ENCODE results near the gene GLIS1.

The GLIS1 gene

GRCh38 chr1:53617851-53618499 lies 121.0 kb downstream of the GLIS1 start:
- DNase-seq (ENCODE audit: low spot score): no peak

GRCh38 chr1:53617382-53617781 lies 121.6 kb downstream of the GLIS1 start:
- no peak for DNase-seq (ENCODE audit: low spot score)

GRCh38 chr1:53616927-53617326 lies 122.0 kb downstream of the GLIS1 start:
- no peak for DNase-seq (ENCODE audit: low spot score)

- no peak for DNase-seq (ENCODE audit: low spot score)
Observed at GRCh38 chr1:53616511-53616910, 122.5 kb downstream of the GLIS1 start.

- no peak for DNase-seq (ENCODE audit: low spot score)
Observed at GRCh38 chr1:53615101-53615500, 123.9 kb downstream of the GLIS1 start.

DNA sequence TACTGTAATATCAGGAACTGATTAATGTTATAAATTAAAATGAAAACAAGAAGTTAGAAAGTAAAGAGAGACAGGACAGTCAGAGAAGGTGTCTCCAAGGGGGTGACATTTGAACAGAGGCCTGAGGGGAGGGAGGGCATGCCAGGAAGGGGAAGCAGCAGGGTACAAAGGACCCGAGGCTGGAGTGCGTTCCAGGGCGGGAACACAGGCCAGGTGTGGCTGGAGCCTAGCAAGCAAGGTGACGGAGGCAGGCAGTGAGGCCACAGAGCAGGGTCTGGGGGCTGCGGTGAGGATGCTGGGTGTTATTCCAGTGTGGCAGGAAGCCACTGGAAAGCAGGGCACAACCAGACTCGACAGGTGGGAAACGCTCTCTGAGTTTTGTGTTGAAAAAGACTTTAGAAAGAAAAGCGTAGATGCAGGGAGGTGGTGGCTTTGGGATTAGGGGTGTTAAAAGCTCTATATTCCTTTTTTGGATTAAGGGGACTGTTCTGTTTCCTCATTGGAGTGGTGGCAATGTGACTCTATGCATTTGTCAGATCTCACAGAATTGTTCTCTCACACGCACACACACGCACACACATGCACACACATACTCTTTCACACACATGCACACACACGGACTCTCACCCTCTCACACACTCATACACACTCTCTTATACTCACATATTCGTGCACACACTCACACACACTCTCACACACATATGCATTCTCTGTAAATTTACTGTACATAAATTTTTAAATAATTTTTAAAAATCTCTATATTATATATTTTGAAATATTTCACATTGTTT lies 124.5 kb downstream of the GLIS1 start:
- DNase-seq (ENCODE audit: low spot score): no peak

GRCh38 chr1:53608676-53609075 lies 130.3 kb downstream of the GLIS1 start:
- DNase-seq (ENCODE audit: low spot score): no peak

- DNase-seq (ENCODE audit: low spot score): no peak
Observed at GRCh38 chr1:53608071-53608470, 130.9 kb downstream of the GLIS1 start.

GRCh38 chr1:53606651-53607051 lies 132.3 kb downstream of the GLIS1 start:
- DNase-seq (ENCODE audit: low spot score): no peak

DNA sequence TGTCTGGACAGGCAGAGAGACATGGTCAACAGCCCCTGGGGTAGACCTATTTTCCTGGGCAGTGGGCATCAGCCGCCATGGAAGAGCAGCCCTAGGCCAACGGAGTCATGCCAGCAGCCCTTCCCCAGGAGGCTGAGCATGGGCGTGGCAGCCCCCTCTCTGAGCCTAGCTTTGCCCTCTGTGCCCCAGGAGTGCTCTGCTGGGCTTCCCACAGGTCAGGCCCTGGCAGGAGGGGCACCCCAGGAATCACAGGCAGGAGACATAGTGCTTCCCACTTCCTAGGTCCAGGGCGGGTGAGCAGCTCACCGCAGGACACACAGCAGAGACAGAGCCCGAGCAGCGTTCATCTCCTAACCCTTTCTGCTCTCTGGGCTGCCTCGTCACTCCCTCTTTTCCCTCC lies 132.8 kb downstream of the GLIS1 start:
- no peak for DNase-seq (ENCODE audit: low spot score)

GRCh38 chr1:53605181-53605580 lies 133.8 kb downstream of the GLIS1 start:
- no peak for DNase-seq (ENCODE audit: low spot score)

- DNase-seq (ENCODE audit: low spot score): no peak
Observed at GRCh38 chr1:53604291-53604919, 134.6 kb downstream of the GLIS1 start.

GRCh38 chr1:53603431-53603830 lies 135.5 kb downstream of the GLIS1 start:
- no peak for DNase-seq (ENCODE audit: low spot score)

DNA sequence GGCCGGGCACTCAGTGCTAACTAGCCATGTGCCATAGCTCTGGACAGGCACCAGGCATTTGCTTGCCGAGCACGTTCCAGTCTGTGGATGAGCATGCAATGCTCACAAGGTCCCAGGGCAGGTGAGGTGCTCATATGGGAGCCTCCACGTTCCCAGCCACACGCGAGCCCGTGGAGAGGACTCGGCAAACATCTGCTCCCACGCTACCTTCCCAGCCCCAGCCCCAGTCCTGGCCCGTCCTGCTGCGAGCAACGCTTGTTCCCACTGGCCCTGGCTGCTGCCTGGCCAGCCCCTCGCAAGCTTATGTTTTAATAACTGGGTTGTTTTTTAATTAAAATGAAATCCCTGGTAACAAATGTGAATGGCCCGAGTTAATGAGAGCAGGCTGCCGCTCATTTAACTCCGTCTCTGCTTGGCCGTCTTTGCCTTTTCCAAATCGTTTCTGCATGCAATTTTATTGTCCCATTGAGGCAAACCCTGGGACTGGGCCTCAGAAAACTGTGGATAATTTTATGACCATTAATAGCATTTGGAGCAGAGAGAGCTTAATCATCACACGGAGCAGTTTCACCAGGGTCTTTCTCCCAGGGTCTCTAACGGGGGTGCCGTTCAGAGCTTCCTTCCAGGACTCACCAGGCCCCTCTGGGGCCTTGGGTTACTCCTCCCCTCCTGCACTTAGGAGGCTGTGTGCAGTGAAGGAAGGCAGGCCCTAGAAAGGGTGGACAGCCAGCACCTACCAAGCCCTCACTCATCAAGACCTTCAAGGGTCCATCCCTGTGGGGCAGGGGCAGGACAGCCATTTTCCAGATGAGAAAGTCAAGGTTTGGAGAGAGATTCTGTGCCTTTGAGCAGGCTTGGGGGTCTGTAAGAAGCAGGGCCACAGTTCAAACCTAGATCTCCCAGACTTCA lies 136.8 kb downstream of the GLIS1 start:
- DNase-seq (ENCODE audit: low spot score): no peak

DNA sequence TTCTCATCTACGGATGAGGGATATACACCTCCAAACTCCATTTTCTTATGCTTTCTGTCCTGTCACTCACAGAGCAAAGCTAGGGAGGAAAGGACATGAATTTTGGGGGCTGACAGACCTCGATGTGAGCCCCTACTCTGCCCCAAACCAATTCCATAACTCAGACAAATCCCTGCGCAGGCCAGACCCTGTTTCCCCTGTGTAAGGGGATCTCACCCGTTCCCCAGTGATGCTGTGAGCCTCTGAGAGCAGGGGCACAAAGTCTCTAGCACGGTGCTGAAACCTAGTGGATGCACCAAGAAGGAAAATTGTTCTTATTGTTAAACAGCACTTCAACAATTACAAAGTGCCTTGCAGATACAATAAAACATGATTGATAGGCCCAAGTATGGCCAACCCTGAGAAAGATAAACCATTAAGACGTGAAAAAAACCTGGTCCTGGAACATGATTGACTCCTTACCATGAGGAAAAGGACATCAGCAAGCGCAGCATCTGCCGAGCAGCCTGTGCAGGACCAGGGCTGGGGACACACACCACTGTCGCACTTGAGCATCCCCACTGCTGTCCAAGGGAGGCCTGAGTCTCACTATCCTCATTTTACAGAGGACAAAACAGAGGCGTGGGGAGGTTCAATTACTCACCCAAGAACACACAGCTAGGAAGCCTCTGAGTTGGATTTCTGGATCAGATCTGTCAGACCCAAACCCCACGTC lies 137.8 kb downstream of the GLIS1 start:
- no peak for DNase-seq (ENCODE audit: low spot score)

DNA sequence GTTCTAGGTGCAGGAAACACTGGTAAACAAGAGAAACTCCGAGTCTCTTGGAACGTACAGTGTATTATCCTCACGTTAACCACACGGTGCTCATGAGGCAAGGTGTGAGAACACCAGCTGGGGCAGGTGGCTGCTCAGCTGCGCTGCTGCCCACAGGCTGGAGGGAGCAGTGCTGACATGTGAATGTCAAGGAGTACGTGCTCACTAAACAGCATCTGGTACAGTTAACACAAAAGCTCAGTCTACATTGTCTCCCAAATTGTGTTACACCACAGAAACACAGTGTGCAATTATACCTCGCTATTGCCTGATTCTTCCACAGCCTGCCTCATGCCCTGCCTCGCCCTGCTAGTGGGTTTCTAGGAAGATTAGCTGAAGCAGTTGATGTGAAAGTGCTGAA lies 138.4 kb downstream of the GLIS1 start:
- DNase-seq (ENCODE audit: low spot score): no peak

DNA sequence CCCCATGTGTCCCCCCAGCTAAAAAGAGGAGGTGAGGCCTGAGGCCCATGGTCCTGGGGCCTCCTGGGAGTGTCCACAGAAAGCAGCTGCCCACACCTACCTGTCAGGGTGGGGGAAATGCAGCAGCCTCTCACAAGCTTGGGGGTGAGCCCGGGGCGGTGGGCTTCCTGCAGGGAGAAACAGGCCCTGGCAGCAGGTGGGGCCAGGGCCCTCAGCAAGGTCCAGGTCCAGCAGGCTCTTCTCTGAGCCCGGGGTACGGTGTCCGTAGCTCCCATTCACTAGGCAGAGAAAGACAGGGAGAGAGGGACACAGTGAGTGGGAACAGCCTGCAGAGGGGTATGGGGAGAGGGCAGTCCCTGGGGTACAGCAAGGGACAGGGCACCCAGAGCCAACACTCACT lies 139.0 kb downstream of the GLIS1 start:
- DNase-seq (ENCODE audit: low spot score): no peak

DNA sequence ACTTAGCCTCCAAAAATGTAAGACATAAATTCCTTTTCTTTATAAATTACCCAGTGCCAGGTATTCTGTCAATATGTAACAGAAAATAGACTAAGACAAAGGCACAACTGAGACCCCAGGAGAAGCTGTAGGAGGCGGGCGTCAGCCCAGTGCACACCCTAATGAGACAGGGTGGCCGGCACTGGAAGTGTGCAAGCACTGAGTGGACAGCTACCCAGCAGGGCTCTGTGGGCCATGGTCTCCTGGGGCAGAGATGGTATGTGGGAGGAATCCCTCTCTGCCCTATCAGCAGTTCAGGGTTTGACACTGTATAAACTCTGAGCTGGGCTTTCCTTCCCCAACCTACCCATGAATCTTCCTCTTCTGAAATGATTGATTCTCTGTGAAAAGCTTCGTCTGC lies 139.5 kb downstream of the GLIS1 start:
- DNase-seq (ENCODE audit: low spot score): no peak

- no peak for DNase-seq (ENCODE audit: low spot score)
Observed at GRCh38 chr1:53598966-53599365, 140.0 kb downstream of the GLIS1 start.

GRCh38 chr1:53595906-53596305 lies 143.1 kb downstream of the GLIS1 start:
- no peak for DNase-seq (ENCODE audit: low spot score)

DNA sequence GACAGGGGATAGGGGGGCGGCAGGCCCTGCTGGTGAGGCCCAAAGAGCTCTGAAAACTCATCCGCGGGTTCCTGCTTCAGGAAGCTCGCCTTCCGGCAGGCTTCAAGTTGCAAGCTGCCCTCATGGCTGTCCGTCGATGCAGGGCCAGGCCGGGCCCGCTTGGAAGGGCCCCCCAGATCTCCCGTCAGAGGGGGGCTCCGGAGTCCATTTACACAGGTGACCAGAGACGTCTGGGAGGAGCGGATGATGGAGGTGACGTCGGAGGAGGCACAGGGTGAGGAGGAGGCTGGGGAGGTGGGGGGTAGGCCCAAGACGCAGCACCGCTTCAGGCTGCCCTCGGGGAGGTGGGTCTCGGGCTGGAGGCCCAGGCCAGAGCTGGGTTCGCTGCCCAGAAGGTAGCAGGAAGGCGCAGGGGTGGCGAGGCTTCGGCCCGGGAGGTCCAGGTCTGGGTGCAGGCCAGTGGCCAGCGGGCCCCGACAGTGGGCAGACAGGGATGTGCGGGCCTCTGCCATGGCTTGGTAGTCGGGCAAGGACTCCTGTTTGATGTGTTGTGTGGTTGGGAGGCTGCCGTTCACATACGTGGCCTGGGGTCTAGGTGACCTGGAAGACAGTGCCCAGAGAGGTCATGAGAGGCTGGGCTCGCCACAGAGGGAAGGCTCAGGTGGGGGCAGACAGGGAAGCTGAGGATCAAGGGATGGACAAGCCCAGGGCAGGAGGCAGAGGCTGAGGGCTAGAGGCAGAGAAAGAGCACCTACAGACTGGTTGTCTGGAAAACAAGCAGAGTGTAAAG lies 144.4 kb downstream of the GLIS1 start:
- DNase-seq (ENCODE audit: low spot score): no peak
